PC-9 (cell line): ENCODE measurements around the gene LMF1.

Experiments used
- EZH2 ChIP-seq: fragments of 200-600 bp; sonication (generic); IDR thresholded peaks from 2 replicates; pipeline ENCODE4 v1.8.0; 2017; ENCODE audit warnings: antibody characterized with exemption, low read depth
- TF ChIP-seq, protein P1 (sequence below): fragments of 200-600 bp; sonication (generic); conservative IDR thresholded peaks from 2 replicates; pipeline ENCODE4 v1.6.1; 2017; ENCODE audit warnings: mixed run types, antibody characterized with exemption, mild to moderate bottlenecking, moderate library complexity

DNA sequence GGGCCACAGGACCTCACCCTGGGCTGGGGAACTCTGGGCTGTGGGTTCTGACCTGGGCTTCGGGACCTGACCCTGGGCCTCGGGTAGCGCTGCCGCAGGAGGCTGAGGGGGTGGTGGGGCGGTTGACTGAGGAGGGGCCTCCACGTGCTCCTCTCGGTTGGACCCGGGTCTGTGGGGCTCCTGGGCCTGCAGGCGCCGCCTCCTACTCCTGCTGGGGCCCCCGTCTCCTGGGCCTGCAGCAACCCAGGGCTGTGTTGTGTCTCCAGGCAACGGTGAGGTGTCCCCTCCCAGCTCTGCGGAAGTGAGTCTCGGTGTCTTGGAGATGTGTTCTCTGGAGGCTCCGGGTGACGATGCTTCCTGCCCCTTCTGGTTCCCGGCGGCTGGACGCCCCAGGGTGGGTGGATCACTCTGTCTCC is 128.7 kb downstream of the LMF1 start:
- TF ChIP-seq, protein P1, sequence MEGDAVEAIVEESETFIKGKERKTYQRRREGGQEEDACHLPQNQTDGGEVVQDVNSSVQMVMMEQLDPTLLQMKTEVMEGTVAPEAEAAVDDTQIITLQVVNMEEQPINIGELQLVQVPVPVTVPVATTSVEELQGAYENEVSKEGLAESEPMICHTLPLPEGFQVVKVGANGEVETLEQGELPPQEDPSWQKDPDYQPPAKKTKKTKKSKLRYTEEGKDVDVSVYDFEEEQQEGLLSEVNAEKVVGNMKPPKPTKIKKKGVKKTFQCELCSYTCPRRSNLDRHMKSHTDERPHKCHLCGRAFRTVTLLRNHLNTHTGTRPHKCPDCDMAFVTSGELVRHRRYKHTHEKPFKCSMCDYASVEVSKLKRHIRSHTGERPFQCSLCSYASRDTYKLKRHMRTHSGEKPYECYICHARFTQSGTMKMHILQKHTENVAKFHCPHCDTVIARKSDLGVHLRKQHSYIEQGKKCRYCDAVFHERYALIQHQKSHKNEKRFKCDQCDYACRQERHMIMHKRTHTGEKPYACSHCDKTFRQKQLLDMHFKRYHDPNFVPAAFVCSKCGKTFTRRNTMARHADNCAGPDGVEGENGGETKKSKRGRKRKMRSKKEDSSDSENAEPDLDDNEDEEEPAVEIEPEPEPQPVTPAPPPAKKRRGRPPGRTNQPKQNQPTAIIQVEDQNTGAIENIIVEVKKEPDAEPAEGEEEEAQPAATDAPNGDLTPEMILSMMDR = no peak
- no peak for TF ChIP-seq EZH2
